Peyer's patch (tissue), 4 donors: ENCODE results near the gene SLC1A2.

Experiments
- POLR2A ChIP-seq, 2 donors: fragments of 450-650 bp; IDR thresholded peaks; one replicate each; pipeline ENCODE4 v1.5.1; 2017; ENCODE audit warnings: antibody characterized with exemption in 2 of 2, mild to moderate bottlenecking in 2 of 2, moderate library complexity in 2 of 2
- TF ChIP-seq, protein P1 (sequence below), 6 experiments: fragments of 450-650 bp in 4 of 6; fragments of 200-600 bp in 2 of 6; sonication (generic) in 1 of 6; IDR thresholded peaks; one replicate each; pipeline ENCODE4 v1.5.1; 2017 to 2019; ENCODE audit warnings: antibody characterized with exemption in 6 of 6, mild to moderate bottlenecking in 3 of 6, moderate library complexity in 1 of 6

DNA sequence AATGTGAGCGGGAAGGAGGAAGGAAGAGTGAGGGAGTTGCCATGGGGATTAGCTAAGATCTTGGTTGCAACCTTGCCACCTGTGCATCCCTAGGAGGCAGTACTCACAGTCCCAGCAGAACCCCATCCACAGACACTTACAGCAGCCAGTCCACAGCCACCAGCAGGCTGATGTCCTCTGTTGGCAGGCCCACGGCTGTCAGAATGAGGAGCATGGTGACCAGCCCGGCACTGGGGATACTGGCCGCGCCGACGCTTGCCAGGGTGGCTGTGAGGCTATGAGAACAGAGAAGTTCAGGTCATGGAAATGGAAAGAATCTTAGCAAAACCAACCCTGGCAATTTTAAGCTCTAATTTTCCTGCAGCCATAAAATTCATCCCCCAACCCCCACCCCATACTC is 138.6 kb downstream of the SLC1A2 start:
- TF ChIP-seq, protein P1, sequence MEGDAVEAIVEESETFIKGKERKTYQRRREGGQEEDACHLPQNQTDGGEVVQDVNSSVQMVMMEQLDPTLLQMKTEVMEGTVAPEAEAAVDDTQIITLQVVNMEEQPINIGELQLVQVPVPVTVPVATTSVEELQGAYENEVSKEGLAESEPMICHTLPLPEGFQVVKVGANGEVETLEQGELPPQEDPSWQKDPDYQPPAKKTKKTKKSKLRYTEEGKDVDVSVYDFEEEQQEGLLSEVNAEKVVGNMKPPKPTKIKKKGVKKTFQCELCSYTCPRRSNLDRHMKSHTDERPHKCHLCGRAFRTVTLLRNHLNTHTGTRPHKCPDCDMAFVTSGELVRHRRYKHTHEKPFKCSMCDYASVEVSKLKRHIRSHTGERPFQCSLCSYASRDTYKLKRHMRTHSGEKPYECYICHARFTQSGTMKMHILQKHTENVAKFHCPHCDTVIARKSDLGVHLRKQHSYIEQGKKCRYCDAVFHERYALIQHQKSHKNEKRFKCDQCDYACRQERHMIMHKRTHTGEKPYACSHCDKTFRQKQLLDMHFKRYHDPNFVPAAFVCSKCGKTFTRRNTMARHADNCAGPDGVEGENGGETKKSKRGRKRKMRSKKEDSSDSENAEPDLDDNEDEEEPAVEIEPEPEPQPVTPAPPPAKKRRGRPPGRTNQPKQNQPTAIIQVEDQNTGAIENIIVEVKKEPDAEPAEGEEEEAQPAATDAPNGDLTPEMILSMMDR (IDR thresholded peaks at IDR 0.05): no peak
- no peak for TF ChIP-seq POLR2A (IDR thresholded peaks at IDR 0.05)
